NB4 (cell line): ENCODE data around the gene CXCL8.
A peak's percentile ranks its signal among the peaks of the same experiment; 100 is the strongest.

ENCODE experiments used
- DNase-seq: peaks from one replicate; pipeline ENCODE4 v3.0.0; 2010; ENCODE audit warnings: low read depth
- H3K4me3 ChIP-seq: one replicate; pipeline ENCODE4 v1.5.1; 2011; ENCODE audit warnings: mild to moderate bottlenecking, low read depth, low read length, moderate library complexity
- MYC ChIP-seq: IDR thresholded peaks from 2 replicates; pipeline ENCODE4 v1.6.1; 2011; ENCODE audit warnings: low read depth, low read length
- POLR2A ChIP-seq: IDR thresholded peaks from 2 replicates; pipeline ENCODE4 v1.6.1; 2011; ENCODE audit warnings: mild to moderate bottlenecking; ENCODE audit not compliant: insufficient read length; ENCODE audit errors: extremely low read depth
- TF ChIP-seq, protein P1 (sequence below): IDR thresholded peaks from 2 replicates; pipeline ENCODE4 v1.6.1; 2011; ENCODE audit warnings: low read depth, low read length
- TF ChIP-seq, protein P2 (sequence below): IDR thresholded peaks from one replicate; pipeline ENCODE4 v1.5.1; 2012; ENCODE audit warnings: low read depth, low read length

The CXCL8 gene

DNA sequence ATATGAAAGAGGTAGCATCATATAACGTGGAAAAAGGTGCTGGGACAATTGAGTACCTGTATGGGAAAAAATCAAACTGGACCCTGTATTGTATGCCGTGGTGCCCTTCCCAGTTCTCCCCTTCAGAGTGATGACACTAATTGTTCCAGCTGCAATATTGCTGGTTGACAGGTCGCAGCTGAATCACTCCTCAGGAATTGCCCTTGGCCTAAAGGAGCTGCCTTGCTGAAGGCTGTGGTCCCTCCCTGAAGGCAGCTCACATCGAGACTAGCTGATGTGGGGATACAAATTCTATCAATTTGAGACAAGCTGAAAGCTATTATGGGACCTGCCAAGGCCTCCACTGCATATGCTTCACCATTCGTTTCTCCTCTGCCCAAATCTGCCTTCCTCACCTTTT lies 39.3 kb upstream of the CXCL8 start:
- TF ChIP-seq POLR2A = no peak
- TF ChIP-seq, protein P1, sequence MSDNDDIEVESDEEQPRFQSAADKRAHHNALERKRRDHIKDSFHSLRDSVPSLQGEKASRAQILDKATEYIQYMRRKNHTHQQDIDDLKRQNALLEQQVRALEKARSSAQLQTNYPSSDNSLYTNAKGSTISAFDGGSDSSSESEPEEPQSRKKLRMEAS = no peak
- no peak for TF ChIP-seq MYC
- TF ChIP-seq, protein P2, sequence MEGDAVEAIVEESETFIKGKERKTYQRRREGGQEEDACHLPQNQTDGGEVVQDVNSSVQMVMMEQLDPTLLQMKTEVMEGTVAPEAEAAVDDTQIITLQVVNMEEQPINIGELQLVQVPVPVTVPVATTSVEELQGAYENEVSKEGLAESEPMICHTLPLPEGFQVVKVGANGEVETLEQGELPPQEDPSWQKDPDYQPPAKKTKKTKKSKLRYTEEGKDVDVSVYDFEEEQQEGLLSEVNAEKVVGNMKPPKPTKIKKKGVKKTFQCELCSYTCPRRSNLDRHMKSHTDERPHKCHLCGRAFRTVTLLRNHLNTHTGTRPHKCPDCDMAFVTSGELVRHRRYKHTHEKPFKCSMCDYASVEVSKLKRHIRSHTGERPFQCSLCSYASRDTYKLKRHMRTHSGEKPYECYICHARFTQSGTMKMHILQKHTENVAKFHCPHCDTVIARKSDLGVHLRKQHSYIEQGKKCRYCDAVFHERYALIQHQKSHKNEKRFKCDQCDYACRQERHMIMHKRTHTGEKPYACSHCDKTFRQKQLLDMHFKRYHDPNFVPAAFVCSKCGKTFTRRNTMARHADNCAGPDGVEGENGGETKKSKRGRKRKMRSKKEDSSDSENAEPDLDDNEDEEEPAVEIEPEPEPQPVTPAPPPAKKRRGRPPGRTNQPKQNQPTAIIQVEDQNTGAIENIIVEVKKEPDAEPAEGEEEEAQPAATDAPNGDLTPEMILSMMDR = no peak
- no peak for DNase-seq
- no peak overlapping the region for H3K4me3 ChIP-seq

DNA sequence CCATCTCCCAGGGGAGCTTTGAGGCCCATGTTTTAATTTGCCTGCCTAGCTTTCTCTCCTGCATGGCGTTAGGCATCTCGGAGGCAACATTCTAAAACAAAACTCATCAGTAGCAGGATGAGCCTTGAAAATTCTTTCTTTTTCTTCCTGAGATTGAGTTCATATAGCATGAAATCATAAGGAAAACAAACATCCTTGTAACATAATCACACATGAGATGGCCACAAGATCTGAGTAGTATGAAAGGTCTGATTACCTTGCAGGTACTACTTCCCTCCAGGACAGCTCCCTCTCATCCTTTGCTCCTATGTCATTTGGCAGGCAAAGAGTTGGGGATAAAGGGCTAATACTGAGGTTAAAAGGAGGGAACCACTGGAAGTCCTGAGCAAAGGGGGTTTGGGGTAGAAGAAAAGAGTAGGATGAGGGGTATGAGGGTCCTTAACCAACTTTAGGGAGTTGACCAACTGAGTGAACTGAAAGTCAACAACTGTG lies 37.5 kb upstream of the CXCL8 start:
- no peak overlapping the region for H3K4me3 ChIP-seq
- DNase-seq = no peak
- TF ChIP-seq, protein P1 = no peak
- TF ChIP-seq MYC (no peak), POLR2A (no peak)
- TF ChIP-seq, protein P2 = no peak

DNA sequence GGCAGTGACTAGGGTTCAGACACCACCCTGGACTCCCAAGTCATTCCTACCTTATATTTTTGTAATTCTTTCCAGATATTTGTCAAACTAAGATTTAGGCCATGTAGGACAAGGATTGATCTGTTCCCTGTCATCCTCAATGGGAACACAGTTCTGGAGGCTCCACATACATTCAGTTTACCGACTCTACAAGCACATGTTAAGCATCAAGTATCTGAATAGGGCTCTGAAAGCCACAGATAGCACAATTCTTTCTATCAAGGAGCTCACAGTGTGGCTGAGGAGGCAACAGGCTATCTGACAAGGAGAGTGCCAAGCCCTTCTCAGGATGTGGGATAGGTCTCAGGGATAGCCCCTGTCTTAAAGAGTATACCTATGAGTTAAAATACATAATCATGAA lies 37.0 kb upstream of the CXCL8 start:
- no peak for DNase-seq
- H3K4me3 ChIP-seq = no peak overlapping the region
- TF ChIP-seq, protein P2 = no peak
- TF ChIP-seq MYC (no peak), POLR2A (no peak)
- TF ChIP-seq, protein P1 = no peak

DNA sequence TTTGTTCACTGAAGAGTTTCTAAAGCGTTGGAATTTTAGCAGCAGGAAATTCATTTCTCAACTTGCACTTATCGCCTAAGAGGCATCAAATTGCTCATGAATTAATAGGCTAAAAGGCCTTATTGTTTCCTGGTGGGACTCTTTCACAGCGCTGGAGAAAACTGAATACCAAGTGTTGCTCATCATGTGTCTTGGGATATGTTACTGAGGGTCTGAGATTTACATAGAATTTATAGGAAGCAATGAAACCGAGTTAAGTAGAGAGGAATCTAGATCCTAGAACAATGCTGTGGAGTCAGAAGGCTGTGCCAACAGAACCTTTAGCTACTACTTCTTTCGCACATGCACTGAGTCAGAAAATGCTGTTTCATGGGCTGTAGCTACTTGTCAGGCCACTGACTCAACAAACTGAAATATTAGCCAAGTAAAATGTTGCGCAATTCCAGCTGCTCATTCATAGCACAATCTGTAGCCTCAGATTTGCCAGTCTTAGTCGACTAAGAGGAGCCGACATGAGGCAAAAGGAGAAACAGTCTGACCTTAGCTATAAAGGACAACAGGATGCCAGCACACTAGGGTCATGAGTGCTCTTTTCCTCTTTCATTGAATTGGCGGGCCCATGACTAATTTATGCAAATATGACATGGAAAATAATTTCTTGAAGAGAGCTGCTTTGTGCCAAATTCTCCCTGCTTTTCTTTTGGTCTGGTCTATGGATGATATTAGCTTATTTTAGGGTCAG lies 35.9 kb upstream of the CXCL8 start:
- peak; percentile 98 for DNase-seq
- peak; percentile 90 for TF ChIP-seq MYC
- TF ChIP-seq, protein P1 = peak; percentile 83
- TF ChIP-seq, protein P2 = no peak
- no peak overlapping the region for H3K4me3 ChIP-seq

DNA sequence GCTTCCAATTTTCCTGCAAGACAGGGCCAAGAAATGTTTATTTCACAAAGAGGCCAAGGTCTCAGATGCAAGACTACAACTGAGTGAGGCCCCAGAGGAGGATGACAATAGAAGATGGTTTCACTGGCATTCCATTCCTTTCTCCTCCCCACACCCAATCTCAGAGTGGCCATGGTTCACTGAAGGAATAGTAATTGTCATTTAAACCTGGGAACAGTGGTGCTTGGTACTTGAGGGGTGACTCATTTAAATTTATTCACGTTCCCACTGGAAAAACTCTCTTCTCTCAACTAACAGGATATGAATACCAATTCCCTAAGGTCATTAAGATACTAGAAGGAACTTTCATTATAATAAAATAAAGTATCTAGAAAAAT lies 35.3 kb upstream of the CXCL8 start:
- DNase-seq = no peak
- TF ChIP-seq, protein P2 = no peak
- TF ChIP-seq, protein P1 = no peak
- no peak for TF ChIP-seq MYC
- no peak for TF ChIP-seq POLR2A
- no peak overlapping the region for H3K4me3 ChIP-seq
